K562 (cell line): ENCODE results near the gene ZC3H12A. TPM values are rescaled to one million over a fixed set of nuclear protein-coding genes. Genes with fewer than 3 reads are reported as not detected.

Source experiments
- ATF7 ChIP-seq: fragments of 450-650 bp; IDR thresholded peaks from 2 replicates; pipeline ENCODE4 v1.7.1; 2014; ENCODE audit warnings: mild to moderate bottlenecking, moderate library complexity
- DLX4 ChIP-seq: fragments of 250-450 bp; sonication (Bioruptor Pico); IDR thresholded peaks from 2 replicates; pipeline ENCODE4 v1.6.1; 2021; ENCODE audit warnings: mild to moderate bottlenecking
- DNMT1 ChIP-seq: fragments of 450-650 bp; IDR thresholded peaks from 2 replicates; pipeline ENCODE4 v1.6.1; 2016; ENCODE audit warnings: antibody characterized with exemption, mild to moderate bottlenecking
- HDAC3 ChIP-seq: fragments of 450-650 bp; IDR thresholded peaks from 2 replicates; pipeline ENCODE4 v1.6.1; 2018; ENCODE audit warnings: borderline replicate concordance, mild to moderate bottlenecking, moderate library complexity; ENCODE audit not compliant: partially characterized antibody
- PHB ChIP-seq: fragments of 250-450 bp; sonication (Bioruptor Pico); IDR thresholded peaks from 2 replicates; pipeline ENCODE4 v1.5.0; 2021
- PHTF2 ChIP-seq: fragments of 250-450 bp; sonication (Bioruptor Pico); IDR thresholded peaks from 2 replicates; pipeline ENCODE4 v1.5.0; 2021; ENCODE audit warnings: mild to moderate bottlenecking
- SREBF2 ChIP-seq: sonication (generic); formaldehyde crosslinking; IDR thresholded peaks from 2 replicates; pipeline ENCODE4 v1.4.0; 2020; ENCODE audit warnings: mild to moderate bottlenecking, missing genetic modification reagents
- ZC3H11A ChIP-seq: IDR thresholded peaks from 2 replicates; pipeline ENCODE4 v1.6.1; 2012; ENCODE audit warnings: low read depth, low read length, improper control_type of control experiment
- ZNF280B ChIP-seq: fragments of 250-450 bp; sonication (Bioruptor Pico); IDR thresholded peaks from 2 replicates; pipeline ENCODE4 v1.5.1; 2021; ENCODE audit warnings: mild to moderate bottlenecking
- ZNF668 ChIP-seq: fragments of 250-450 bp; sonication (Bioruptor Pico); IDR thresholded peaks from 2 replicates; pipeline ENCODE4 v1.8.0; 2022; ENCODE audit warnings: mild to moderate bottlenecking, inconsistent platforms
- polyA plus RNA-seq, 8 experiments: library from polyadenylated mRNA; depleted of rRNA in 4 of 8; stranded (reverse) in 5 of 8; unstranded in 3 of 8; fragments of >200 nt; fragmentation: Nextera tagmentation in 2 of 8; fragmentation: Illumina TruSeq in 1 of 8; extraction: Ambion mirVana in 2 of 8; extraction: Trizol in 1 of 8; gene quantifications; 2 replicates each; pipeline versions ENCODE4 v1.2.1 to v1.2.3, GENCODE V29; 2011 to 2014; ENCODE audit warnings: inconsistent platforms in 1 of 8, missing spikeins in 1 of 8
- total RNA-seq, 7 experiments: library from RNA; depleted of rRNA in 6 of 7; stranded (reverse); fragments of >200 nt in 6 of 7; fragmentation: Illumina TruSeq in 2 of 7; extraction: Trizol in 2 of 7; gene quantifications; 2 replicates each; pipeline versions ENCODE4 v1.2.1 to v1.2.3, GENCODE V29; 2011 to 2021; ENCODE audit warnings: low replicate concordance in 1 of 7
- TF ChIP-seq, protein P1 (sequence below): fragments of 250-450 bp; sonication (Bioruptor Pico); IDR thresholded peaks from 2 replicates; pipeline ENCODE4 v1.4.0; 2020; ENCODE audit warnings: borderline replicate concordance
- TF ChIP-seq, protein P2 (sequence below): fragments of 450-650 bp; IDR thresholded peaks from 2 replicates; pipeline ENCODE4 v1.6.1; 2018; ENCODE audit warnings: mild to moderate bottlenecking, low read depth; ENCODE audit not compliant: partially characterized antibody
- TF ChIP-seq, protein P3 (sequence below): fragments of 250-450 bp; sonication (Bioruptor Pico); IDR thresholded peaks from 2 replicates; pipeline ENCODE4 v1.4.0; 2020; ENCODE audit warnings: mild to moderate bottlenecking, moderate library complexity
- TF ChIP-seq, protein P4 (sequence below): fragments of 450-650 bp; IDR thresholded peaks from 2 replicates; pipeline ENCODE4 v1.6.1; 2016; ENCODE audit warnings: antibody characterized with exemption

The ZC3H12A gene
- total and polyA plus RNA-seq, 9 of the 15 experiments (the other 6 are each of a cell fraction or from before 2014, with no cell fraction given) = 0.14 to 9.4 (median 6.7) TPM

DNA sequence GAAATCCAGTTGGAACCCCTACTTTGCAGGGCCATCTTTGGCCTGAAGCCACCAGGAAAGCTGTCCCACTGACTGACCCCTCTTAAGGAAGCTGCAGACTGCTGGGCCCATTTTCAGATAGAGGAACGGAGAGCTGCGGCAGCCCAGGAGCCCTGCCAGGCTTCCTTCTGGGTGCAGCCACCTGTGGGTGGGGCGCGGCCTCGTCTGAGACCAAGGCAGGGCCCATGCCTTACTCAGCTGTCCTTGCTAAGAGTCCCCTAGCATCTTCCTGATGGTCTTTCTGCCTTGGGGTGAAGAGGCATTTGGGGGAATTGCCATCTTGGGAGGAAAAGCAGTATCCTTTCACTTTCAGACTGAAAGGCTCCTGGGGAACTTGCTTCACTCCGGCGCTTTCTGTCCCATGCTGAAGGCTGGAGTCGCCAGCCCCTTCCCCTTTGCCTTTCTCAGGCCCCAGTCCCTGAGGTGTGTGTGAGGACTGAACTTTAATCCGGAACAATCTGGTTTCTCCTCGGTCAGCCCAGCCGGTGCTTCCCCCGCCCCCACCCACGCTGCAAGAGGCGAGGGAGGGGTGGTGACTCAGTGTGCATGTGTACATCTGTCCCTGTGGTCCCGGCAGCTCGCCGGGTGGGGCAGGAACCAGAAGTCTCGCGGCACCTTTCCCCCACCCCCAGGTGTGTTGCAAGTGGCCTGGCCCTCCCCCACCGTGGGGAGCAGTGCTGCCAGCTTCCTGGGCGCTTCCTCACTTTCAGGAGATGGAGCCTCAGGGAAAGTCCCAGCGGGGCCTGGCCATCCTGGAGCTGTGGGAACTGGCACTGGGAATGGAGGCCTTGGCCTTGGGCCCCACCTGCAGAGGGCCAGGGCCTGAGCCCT is 5.1 kb downstream of the ZC3H12A start (continued):
- TF ChIP-seq ZNF280B (CRISPR knock-in tag) (no peak), DLX4 (no peak), ZC3H11A (no peak), ZNF668 (CRISPR knock-in tag) (no peak), ATF7 (no peak; the same call in none of the 2 replicates), PHB (CRISPR knock-in tag) (no peak), DNMT1 (no peak), SREBF2 (CRISPR knock-in tag) (no peak), HDAC3 (no peak), PHTF2 (no peak)
- TF ChIP-seq, protein P1, sequence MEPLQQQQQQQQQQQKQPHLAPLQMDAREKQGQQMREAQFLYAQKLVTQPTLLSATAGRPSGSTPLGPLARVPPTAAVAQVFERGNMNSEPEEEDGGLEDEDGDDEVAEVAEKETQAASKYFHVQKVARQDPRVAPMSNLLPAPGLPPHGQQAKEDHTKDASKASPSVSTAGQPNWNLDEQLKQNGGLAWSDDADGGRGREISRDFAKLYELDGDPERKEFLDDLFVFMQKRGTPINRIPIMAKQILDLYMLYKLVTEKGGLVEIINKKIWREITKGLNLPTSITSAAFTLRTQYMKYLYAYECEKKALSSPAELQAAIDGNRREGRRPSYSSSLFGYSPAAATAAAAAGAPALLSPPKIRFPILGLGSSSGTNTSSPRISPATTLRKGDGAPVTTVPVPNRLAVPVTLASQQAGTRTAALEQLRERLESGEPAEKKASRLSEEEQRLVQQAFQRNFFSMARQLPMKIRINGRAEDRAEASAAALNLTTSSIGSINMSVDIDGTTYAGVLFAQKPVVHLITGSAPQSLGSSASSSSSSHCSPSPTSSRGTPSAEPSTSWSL (CRISPR knock-in tag) = no peak
- TF ChIP-seq, protein P2, sequence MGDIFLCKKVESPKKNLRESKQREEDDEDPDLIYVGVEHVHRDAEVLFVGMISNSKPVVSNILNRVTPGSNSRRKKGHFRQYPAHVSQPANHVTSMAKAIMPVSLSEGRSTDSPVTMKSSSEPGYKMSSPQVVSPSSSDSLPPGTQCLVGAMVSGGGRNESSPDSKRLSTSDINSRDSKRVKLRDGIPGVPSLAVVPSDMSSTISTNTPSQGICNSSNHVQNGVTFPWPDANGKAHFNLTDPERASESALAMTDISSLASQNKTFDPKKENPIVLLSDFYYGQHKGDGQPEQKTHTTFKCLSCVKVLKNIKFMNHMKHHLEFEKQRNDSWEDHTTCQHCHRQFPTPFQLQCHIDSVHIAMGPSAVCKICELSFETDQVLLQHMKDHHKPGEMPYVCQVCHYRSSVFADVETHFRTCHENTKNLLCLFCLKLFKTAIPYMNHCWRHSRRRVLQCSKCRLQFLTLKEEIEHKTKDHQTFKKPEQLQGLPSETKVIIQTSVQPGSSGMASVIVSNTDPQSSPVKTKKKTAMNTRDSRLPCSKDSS = no peak
- TF ChIP-seq, protein P3, sequence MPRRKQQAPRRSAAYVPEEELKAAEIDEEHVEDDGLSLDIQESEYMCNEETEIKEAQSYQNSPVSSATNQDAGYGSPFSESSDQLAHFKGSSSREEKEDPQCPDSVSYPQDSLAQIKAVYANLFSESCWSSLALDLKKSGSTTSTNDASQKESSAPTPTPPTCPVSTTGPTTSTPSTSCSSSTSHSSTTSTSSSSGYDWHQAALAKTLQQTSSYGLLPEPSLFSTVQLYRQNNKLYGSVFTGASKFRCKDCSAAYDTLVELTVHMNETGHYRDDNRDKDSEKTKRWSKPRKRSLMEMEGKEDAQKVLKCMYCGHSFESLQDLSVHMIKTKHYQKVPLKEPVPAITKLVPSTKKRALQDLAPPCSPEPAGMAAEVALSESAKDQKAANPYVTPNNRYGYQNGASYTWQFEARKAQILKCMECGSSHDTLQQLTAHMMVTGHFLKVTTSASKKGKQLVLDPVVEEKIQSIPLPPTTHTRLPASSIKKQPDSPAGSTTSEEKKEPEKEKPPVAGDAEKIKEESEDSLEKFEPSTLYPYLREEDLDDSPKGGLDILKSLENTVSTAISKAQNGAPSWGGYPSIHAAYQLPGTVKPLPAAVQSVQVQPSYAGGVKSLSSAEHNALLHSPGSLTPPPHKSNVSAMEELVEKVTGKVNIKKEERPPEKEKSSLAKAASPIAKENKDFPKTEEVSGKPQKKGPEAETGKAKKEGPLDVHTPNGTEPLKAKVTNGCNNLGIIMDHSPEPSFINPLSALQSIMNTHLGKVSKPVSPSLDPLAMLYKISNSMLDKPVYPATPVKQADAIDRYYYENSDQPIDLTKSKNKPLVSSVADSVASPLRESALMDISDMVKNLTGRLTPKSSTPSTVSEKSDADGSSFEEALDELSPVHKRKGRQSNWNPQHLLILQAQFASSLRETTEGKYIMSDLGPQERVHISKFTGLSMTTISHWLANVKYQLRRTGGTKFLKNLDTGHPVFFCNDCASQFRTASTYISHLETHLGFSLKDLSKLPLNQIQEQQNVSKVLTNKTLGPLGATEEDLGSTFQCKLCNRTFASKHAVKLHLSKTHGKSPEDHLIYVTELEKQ = no peak
- TF ChIP-seq, protein P4, sequence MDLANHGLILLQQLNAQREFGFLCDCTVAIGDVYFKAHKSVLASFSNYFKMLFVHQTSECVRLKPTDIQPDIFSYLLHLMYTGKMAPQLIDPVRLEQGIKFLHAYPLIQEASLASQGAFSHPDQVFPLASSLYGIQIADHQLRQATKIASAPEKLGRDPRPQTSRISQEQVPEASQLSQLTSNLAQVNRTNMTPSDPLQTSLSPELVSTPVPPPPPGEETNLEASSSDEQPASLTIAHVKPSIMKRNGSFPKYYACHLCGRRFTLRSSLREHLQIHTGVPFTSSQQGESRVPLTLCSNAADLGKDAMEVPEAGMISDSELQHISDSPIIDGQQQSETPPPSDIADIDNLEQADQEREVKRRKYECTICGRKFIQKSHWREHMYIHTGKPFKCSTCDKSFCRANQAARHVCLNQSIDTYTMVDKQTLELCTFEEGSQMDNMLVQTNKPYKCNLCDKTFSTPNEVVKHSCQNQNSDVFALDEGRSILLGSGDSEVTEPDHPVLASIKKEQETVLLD = no peak; the same call in 1 of the 2 replicates
